Tibial artery (tissue), 4 donors: ENCODE measurements around the gene TMEM132C.
"Not testable (repeated sequence)": the region's sequence is repeated elsewhere in the genome, so short reads cannot be mapped to it uniquely, and the experiment has no call there.

Experiments used
- DNase-seq, 2 donors: peaks; one replicate each; pipeline ENCODE4 v3.0.0-alpha.2; 2019
- H3K27ac ChIP-seq, 2 donors: fragments of 200-600 bp; sonication (generic) in 1 of 2; 1 replicate in 1 of 2; 2 replicates in 1 of 2; pipeline ENCODE4 v1.5.1; 2018 to 2019; ENCODE audit warnings: mild to moderate bottlenecking in 1 of 2
- H3K27me3 ChIP-seq, 2 donors: fragments of 200-600 bp; sonication (generic) in 1 of 2; one replicate each; pipeline versions ENCODE4 v1.5.1 to v1.6.0; 2016 to 2019
- H3K36me3 ChIP-seq, 3 donors: fragments of 200-600 bp; sonication (generic) in 2 of 3; one replicate each; pipeline ENCODE4 v1.5.1; 2016 to 2019; ENCODE audit warnings: mild to moderate bottlenecking in 2 of 3
- H3K4me1 ChIP-seq, 4 donors: fragments of 200-600 bp; sonication (generic) in 2 of 4; 1 replicate in 3 of 4; 2 replicates in 1 of 4; pipeline ENCODE4 v1.5.1; 2016 to 2019
- H3K4me3 ChIP-seq, 2 donors: fragments of 200-600 bp; sonication (generic) in 1 of 2; 1 replicate in 1 of 2; 2 replicates in 1 of 2; pipeline ENCODE4 v1.5.1; 2018 to 2019; ENCODE audit warnings: mild to moderate bottlenecking in 2 of 2
- H3K9me3 ChIP-seq, 3 donors: fragments of 200-600 bp; sonication (generic) in 1 of 3; one replicate each; pipeline ENCODE4 v1.5.1; 2016 to 2019
- CTCF ChIP-seq, 2 experiments: fragments of 200-600 bp in 1 of 2; fragments of 450-650 bp in 1 of 2; IDR thresholded peaks; one replicate each; pipeline ENCODE4 v1.5.1; 2017 to 2019; ENCODE audit warnings: antibody characterized with exemption in 2 of 2, mild to moderate bottlenecking in 1 of 2, moderate library complexity in 1 of 2
- intact Hi-C: fragments of 100-400 bp; cut with DNase I; formaldehyde crosslinking; loops from one replicate; pipeline ENCODE4 v1.15.0; 2023; ENCODE audit warnings: low total_unique reads

Gene TMEM132C

GRCh38 chr12:128468926-128469325 is 202.0 kb downstream of the TMEM132C start:
- TF ChIP-seq CTCF (IDR thresholded peaks at IDR 0.05) = no peak
- no peak for DNase-seq
- Histone ChIP-seq H3K27me3 (no peaks in the 10 kb centered on the region), H3K4me3 (no peak overlapping the region), H3K27ac (no peak overlapping the region), H3K4me1 (no peaks in the 10 kb centered on the region), H3K36me3 (no peaks in the 10 kb centered on the region), H3K9me3 (no peaks in the 10 kb centered on the region)
- intact Hi-C loops = no loop called here

- intact Hi-C loops = no loop called here
- Histone ChIP-seq H3K9me3 (no peaks in the 10 kb centered on the region), H3K27ac (no peak overlapping the region), H3K36me3 (no peaks in the 10 kb centered on the region), H3K27me3 (no peaks in the 10 kb centered on the region), H3K4me1 (no peaks in the 10 kb centered on the region), H3K4me3 (no peak overlapping the region)
- TF ChIP-seq CTCF (IDR thresholded peaks at IDR 0.05) = no peak
- DNase-seq = no peak
Measured at GRCh38 chr12:128471491-128471890, 204.5 kb downstream of the TMEM132C start.

GRCh38 chr12:128474916-128475315 is 207.9 kb downstream of the TMEM132C start:
- Histone ChIP-seq H3K9me3 (no peaks in the 10 kb centered on the region), H3K27me3 (no peaks in the 10 kb centered on the region), H3K4me1 (no peaks in the 10 kb centered on the region), H3K4me3 (no peak overlapping the region), H3K27ac (no peak overlapping the region), H3K36me3 (no peaks in the 10 kb centered on the region)
- no peak for DNase-seq
- intact Hi-C loops = no loop called here
- TF ChIP-seq CTCF (IDR thresholded peaks at IDR 0.05) = no peak

- Histone ChIP-seq H3K36me3 (no peaks in the 10 kb centered on the region), H3K27ac (no peak overlapping the region), H3K4me1 (no peaks in the 10 kb centered on the region), H3K4me3 (no peak overlapping the region), H3K27me3 (no peaks in the 10 kb centered on the region), H3K9me3 (no peaks in the 10 kb centered on the region)
- no peak for DNase-seq
- TF ChIP-seq CTCF (IDR thresholded peaks at IDR 0.05) = no peak
- intact Hi-C loops = no loop called here
Measured at GRCh38 chr12:128476266-128476665, 209.3 kb downstream of the TMEM132C start.

- TF ChIP-seq CTCF (IDR thresholded peaks at IDR 0.05) = no peak
- no peaks in the 10 kb centered on the region for H3K4me1 ChIP-seq
- intact Hi-C loops = no loop called here
- no peak overlapping the region for H3K27ac ChIP-seq
- H3K36me3 ChIP-seq = no peaks in the 10 kb centered on the region
- DNase-seq = no peak
- H3K4me3 ChIP-seq = no peak overlapping the region
- H3K27me3 ChIP-seq = no peaks in the 10 kb centered on the region
- H3K9me3 ChIP-seq = no peaks in the 10 kb centered on the region
Measured at GRCh38 chr12:128483526-128484255, 216.7 kb downstream of the TMEM132C start.

GRCh38 chr12:128497376-128497775 is 230.4 kb downstream of the TMEM132C start:
- not testable (repeated sequence) for H3K9me3 ChIP-seq, H3K36me3 ChIP-seq, H3K27me3 ChIP-seq, H3K27ac ChIP-seq, DNase-seq, H3K4me1 ChIP-seq, H3K4me3 ChIP-seq
- intact Hi-C loops = loop anchor here (10.0 kb wide), 1 partner anchor 407 kb away; no protein-coding TSS in a partner anchor
